Activated naive CD4-positive, alpha-beta T cell treated with anti-CD3 and anti-CD28 coated beads for 36 hours (primary cell): Measurements from ENCODE around the gene STAT3. TPM values are rescaled to one million over a fixed set of nuclear protein-coding genes. Genes with fewer than 3 reads are reported as not detected.
"Not testable (repeated sequence)": the region's sequence is repeated elsewhere in the genome, so short reads cannot be mapped to it uniquely, and the experiment has no call there.

Experiments
- CTCF ChIA-PET: fragments of 350-600 bp; sonication (Branson Sonifier 250); formaldehyde crosslinking; loops from one replicate; lab custom pipeline; 2021; ENCODE audit warnings: antibody characterized with exemption; lab: Charles Lee
- DNase-seq: peaks from one replicate; pipeline ENCODE4 v3.0.0-alpha.2; 2020
- H3K27ac Mint-ChIP-seq: one replicate; pipeline ENCODE4 v1.8.0; 2021; ENCODE audit warnings: mild to moderate bottlenecking, mixed read lengths
- H3K27me3 Mint-ChIP-seq: one replicate; pipeline ENCODE4 v1.8.0; 2021; ENCODE audit warnings: low read depth, mixed read lengths
- H3K36me3 Mint-ChIP-seq: one replicate; pipeline ENCODE4 v1.8.0; 2021; ENCODE audit warnings: low read depth, mixed read lengths
- H3K4me1 Mint-ChIP-seq: one replicate; pipeline ENCODE4 v1.8.0; 2021; ENCODE audit warnings: low read depth, mixed read lengths
- H3K4me3 Mint-ChIP-seq: one replicate; pipeline ENCODE4 v1.8.0; 2021; ENCODE audit warnings: mild to moderate bottlenecking, moderate library complexity, mixed read lengths
- H3K9me3 Mint-ChIP-seq: one replicate; pipeline ENCODE4 v1.8.0; 2021; ENCODE audit warnings: mixed read lengths
- intact Hi-C: fragments of 100-400 bp; cut with micrococcal nuclease; formaldehyde crosslinking; loops from one replicate; pipeline ENCODE4 v1.15.1; 2023
- total RNA-seq, 2 experiments: library from RNA; stranded (reverse); gene quantifications; one replicate each; pipeline ENCODE4 v1.2.3, GENCODE V29; 2021

The STAT3 gene
- total RNA-seq, 2 experiments from 2014 or later: 404 to 408 TPM

- H3K36me3 Mint-ChIP-seq, H3K27me3 Mint-ChIP-seq, H3K4me3 Mint-ChIP-seq, intact Hi-C loops, H3K27ac Mint-ChIP-seq, H3K9me3 Mint-ChIP-seq, DNase-seq: not testable (repeated sequence)
- H3K4me1 Mint-ChIP-seq: peaks cover 24% of the 10 kb centered on the region
- CTCF ChIA-PET: interaction anchor here (0.9 kb wide), 2 partner anchors 73 to 1341 kb away, joined by 3 read pairs; no protein-coding TSS in a partner anchor
Measured at GRCh38 chr17:42395601-42396000, 7.4 kb upstream of the STAT3 start.

- Mint-ChIP-seq H3K27me3 (no peaks in the 10 kb centered on the region), H3K4me3 (no peak overlapping the region), H3K9me3 (no peaks in the 10 kb centered on the region), H3K27ac (no peak overlapping the region), H3K36me3 (peaks cover 2% of the 10 kb centered on the region), H3K4me1 (peaks cover 24% of the 10 kb centered on the region)
- CTCF ChIA-PET: interaction anchor here (0.7 to 2.1 kb wide), 3 partner anchors 8 to 69 kb away, joined by 3 to 8 read pairs (median 3); no protein-coding TSS in a partner anchor
- no peak for DNase-seq
- intact Hi-C loops: no loop called here
Measured at GRCh38 chr17:42394838-42395237, 6.6 kb upstream of the STAT3 start.

GRCh38 chr17:42392692-42393415 lies 4.6 kb upstream of the STAT3 start:
- no peak for DNase-seq
- intact Hi-C loops: no loop called here
- CTCF ChIA-PET: interaction anchor here (0.6 to 4.8 kb wide), 7 partner anchors 7 to 80 kb away, joined by 3 to 59 read pairs (median 4); no protein-coding TSS in a partner anchor
- peak overlapping the region; percentile 18 for H3K27ac Mint-ChIP-seq
- H3K4me1 Mint-ChIP-seq: peaks cover 28% of the 10 kb centered on the region
- peaks cover 5% of the 10 kb centered on the region for H3K36me3 Mint-ChIP-seq
- H3K27me3 Mint-ChIP-seq: no peaks in the 10 kb centered on the region
- H3K4me3 Mint-ChIP-seq: no peak overlapping the region
- H3K9me3 Mint-ChIP-seq: no peaks in the 10 kb centered on the region

GRCh38 chr17:42391439-42391838 lies 3.2 kb upstream of the STAT3 start:
- intact Hi-C loops: not testable (repeated sequence)
- CTCF ChIA-PET: interaction anchor here (0.6 to 4.8 kb wide), 5 partner anchors 13 to 79 kb away, joined by 3 to 59 read pairs (median 3); no protein-coding TSS in a partner anchor
- H3K4me1 Mint-ChIP-seq: peaks cover 30% of the 10 kb centered on the region

GRCh38 chr17:42389899-42390298 lies 1.7 kb upstream of the STAT3 start:
- H3K27me3 Mint-ChIP-seq: no peaks in the 10 kb centered on the region
- CTCF ChIA-PET: interaction anchor here (0.5 to 4.8 kb wide), 9 partner anchors 9 to 209 kb away, joined by 3 to 59 read pairs (median 7); no protein-coding TSS in a partner anchor
- DNase-seq: no peak
- H3K27ac Mint-ChIP-seq: peak overlapping the region; percentile 100
- peak overlapping the region; percentile 63 for H3K4me3 Mint-ChIP-seq
- no peaks in the 10 kb centered on the region for H3K9me3 Mint-ChIP-seq
- intact Hi-C loops: loop anchor here (1.0 to 2.0 kb wide), 4 partner anchors 8 to 701 kb away; partner anchors contain the start of gene EIF1
- peaks cover 40% of the 10 kb centered on the region for H3K4me1 Mint-ChIP-seq
- peaks cover 28% of the 10 kb centered on the region for H3K36me3 Mint-ChIP-seq

More at GRCh38 chr17:42391439-42391838, 3.2 kb upstream of the STAT3 start:
- H3K4me3 Mint-ChIP-seq, H3K27me3 Mint-ChIP-seq, H3K9me3 Mint-ChIP-seq, DNase-seq: not testable (repeated sequence)
- Mint-ChIP-seq H3K27ac (peak overlapping the region; percentile 53), H3K36me3 (peaks cover 15% of the 10 kb centered on the region)

- Mint-ChIP-seq H3K4me1 (peaks cover 47% of the 10 kb centered on the region), H3K9me3 (no peaks in the 10 kb centered on the region), H3K27ac (peak overlapping the region; percentile 100), H3K36me3 (peaks cover 33% of the 10 kb centered on the region), H3K27me3 (no peaks in the 10 kb centered on the region), H3K4me3 (peak overlapping the region; percentile 97)
- intact Hi-C loops: loop anchor here (1.0 to 2.0 kb wide), 4 partner anchors 9 to 700 kb away; partner anchors contain the start of gene EIF1
- DNase-seq: no peak
- CTCF ChIA-PET: interaction anchor here (0.8 to 4.8 kb wide), 12 partner anchors 10 to 79 kb away, joined by 3 to 59 read pairs (median 6); no protein-coding TSS in a partner anchor
Measured at GRCh38 chr17:42389135-42389417, 834 bp upstream of the STAT3 start.

- peaks cover 42% of the 10 kb centered on the region for H3K36me3 Mint-ChIP-seq
- DNase-seq: peak; percentile 65
- peaks cover 52% of the 10 kb centered on the region for H3K4me1 Mint-ChIP-seq
- peak overlapping the region; percentile 97 for H3K4me3 Mint-ChIP-seq
- no peaks in the 10 kb centered on the region for H3K27me3 Mint-ChIP-seq
- CTCF ChIA-PET: interaction anchor here (0.6 to 4.8 kb wide), 13 partner anchors 9 to 76 kb away, joined by 3 to 59 read pairs (median 6); no protein-coding TSS in a partner anchor
- H3K27ac Mint-ChIP-seq: peak overlapping the region; percentile 100
- no peaks in the 10 kb centered on the region for H3K9me3 Mint-ChIP-seq
- intact Hi-C loops: loop anchor here (1.0 to 2.0 kb wide), 6 partner anchors 9 to 699 kb away; partner anchors contain the start of gene EIF1
Measured at GRCh38 chr17:42387661-42388380, 421 bp downstream of the STAT3 start.

GRCh38 chr17:42386777-42387657 lies 1.2 kb downstream of the STAT3 start:
- peak overlapping the region; percentile 97 for H3K4me3 Mint-ChIP-seq
- peak overlapping the region; percentile 100 for H3K27ac Mint-ChIP-seq
- H3K36me3 Mint-ChIP-seq: peaks cover 49% of the 10 kb centered on the region
- H3K4me1 Mint-ChIP-seq: peaks cover 57% of the 10 kb centered on the region
- no peaks in the 10 kb centered on the region for H3K27me3 Mint-ChIP-seq
- intact Hi-C loops: no loop called here
- CTCF ChIA-PET: interaction anchor here (2.1 to 3.4 kb wide), 2 partner anchors 16 to 64 kb away, joined by 7 to 35 read pairs; no protein-coding TSS in a partner anchor
- no peaks in the 10 kb centered on the region for H3K9me3 Mint-ChIP-seq
- DNase-seq: peak; percentile 32

GRCh38 chr17:42381898-42382297 lies 6.3 kb downstream of the STAT3 start:
- CTCF ChIA-PET: interaction anchor here (0.9 kb wide), 1 partner anchor 21 kb away, joined by 5 read pairs; no protein-coding TSS in a partner anchor
- Mint-ChIP-seq H3K27ac (peak overlapping the region; percentile 75), H3K36me3 (peaks cover 61% of the 10 kb centered on the region), H3K4me3 (no peak overlapping the region), H3K4me1 (peaks cover 85% of the 10 kb centered on the region), H3K27me3 (no peaks in the 10 kb centered on the region), H3K9me3 (no peaks in the 10 kb centered on the region)
- intact Hi-C loops: no loop called here
- no peak for DNase-seq

GRCh38 chr17:42380935-42381334 lies 7.3 kb downstream of the STAT3 start:
- Mint-ChIP-seq H3K9me3 (no peaks in the 10 kb centered on the region), H3K27ac (peak overlapping the region; percentile 80), H3K27me3 (no peaks in the 10 kb centered on the region), H3K36me3 (peaks cover 53% of the 10 kb centered on the region), H3K4me1 (peaks cover 89% of the 10 kb centered on the region), H3K4me3 (peak overlapping the region; percentile 49)
- no peak for DNase-seq
- CTCF ChIA-PET: no interaction called here
- intact Hi-C loops: no loop called here

GRCh38 chr17:42378959-42379594 lies 9.2 kb downstream of the STAT3 start:
- intact Hi-C loops: loop anchor here (1.0 to 2.0 kb wide), 8 partner anchors 9 to 130 kb away; partner anchors contain the start of gene STAT3
- H3K36me3 Mint-ChIP-seq: peaks cover 43% of the 10 kb centered on the region

More at GRCh38 chr17:42378959-42379594, 9.2 kb downstream of the STAT3 start:
- Mint-ChIP-seq H3K4me3 (peak overlapping the region; percentile 63), H3K9me3 (no peaks in the 10 kb centered on the region), H3K27ac (peak overlapping the region; percentile 95), H3K4me1 (peaks cover 88% of the 10 kb centered on the region), H3K27me3 (no peaks in the 10 kb centered on the region)
- peak; percentile 73 for DNase-seq
- CTCF ChIA-PET: interaction anchor here (0.8 to 2.3 kb wide), 3 partner anchors 9 to 55 kb away, joined by 3 to 5 read pairs (median 3); partner anchors contain the start of gene STAT3
